DOHH2 (cell line): Measurements from ENCODE around the gene SMKR1.

ENCODE experiments used
- CTCF ChIP-seq: fragments of 200-600 bp; sonication (generic); IDR thresholded peaks from one replicate; pipeline ENCODE4 v1.5.1; 2014; ENCODE audit warnings: antibody characterized with exemption, mild to moderate bottlenecking, low read depth, low read length; ENCODE audit not compliant: poor library complexity, severe bottlenecking
- EZH2phosphoT487 ChIP-seq: fragments of 200-600 bp; sonication (generic); IDR thresholded peaks from 2 replicates; pipeline ENCODE4 v1.6.1; 2017; ENCODE audit warnings: borderline replicate concordance, mild to moderate bottlenecking, antibody characterized with exemption, low read length, moderate library complexity, mixed read lengths

DNA sequence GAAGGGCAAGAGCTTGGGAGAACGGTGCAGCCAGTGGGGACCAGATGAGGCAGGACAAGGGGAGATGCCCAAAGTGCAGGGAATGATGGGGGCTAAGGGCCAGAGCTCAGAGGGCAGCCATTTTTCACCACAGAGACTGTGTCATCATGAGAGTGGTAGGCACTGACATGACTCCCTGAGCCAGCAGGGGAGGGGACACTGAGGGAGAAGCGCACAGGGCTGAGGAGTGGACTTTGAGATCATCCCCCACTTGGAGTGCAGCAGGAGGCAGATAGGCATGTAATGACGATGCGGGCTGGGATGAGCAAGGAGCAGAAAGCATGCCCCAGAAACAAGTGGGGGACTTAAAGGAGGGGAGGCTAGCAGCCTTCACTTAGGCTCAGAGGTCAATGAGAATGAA is 5.2 kb upstream of the SMKR1 start:
- no peak for TF ChIP-seq CTCF
- no peak for TF ChIP-seq EZH2phosphoT487
